ENCODE measurements around the gene SLC43A2. TPM values are rescaled to one million over a fixed set of nuclear protein-coding genes. Genes with fewer than 3 reads are reported as not detected.

The SLC43A2 gene
- total RNA-seq, 1 experiment from 2014 or later, result 12.6 TPM

- intact Hi-C loops (cut with micrococcal nuclease), result no loop called here
- Histone ChIP-seq H3K36me3 (ENCODE audit: control insufficient read depth in 1 of 2, insufficient read depth in 2 of 2, low read length in 2 of 2) (no peaks in the 10 kb centered on the region), H3K9me2 (ENCODE audit: insufficient read depth) (no peaks in the 10 kb centered on the region), H2AFZ (ENCODE audit: low read depth, low read length, poor library complexity, severe bottlenecking) (no peak overlapping the region), H3K4me2 (ENCODE audit: low read length) (no peak overlapping the region), H3K27me3 (ENCODE audit: insufficient read depth, low read length) (no peaks in the 10 kb centered on the region), H3K4me3 (replicated peaks in 1 of 2; ENCODE audit: low read depth in 1 of 2, low read length in 2 of 2) (no peak overlapping the region), H3K79me2 (ENCODE audit: insufficient read depth, low read length) (no peaks in the 10 kb centered on the region), H3K4me1 (ENCODE audit: control insufficient read depth in 1 of 2, insufficient read depth in 2 of 2, low read length in 2 of 2) (peaks cover 14 to 27% of the 10 kb centered on the region in 2 experiments), H3K9me3 (ENCODE audit: control insufficient read depth in 1 of 2, insufficient read depth in 1 of 2, low read depth in 1 of 2, low read length in 2 of 2) (no peaks in the 10 kb centered on the region), H3K27ac (ENCODE audit: low read depth, low read length) (no peak overlapping the region), H3K9ac (ENCODE audit: low read length) (no peak overlapping the region), H4K20me1 (ENCODE audit: insufficient read depth) (no peaks in the 10 kb centered on the region)
- ChIA-PET RAD21 (ENCODE audit: low non-redundant PET in 1 of 2, low total read pairs in 2 of 2, uncharacterized antibody in 2 of 2, unreplicated experiment in 2 of 2) (no interaction called here), CTCF (interaction anchor here (1.7 kb wide), 1 partner anchor 11 kb away, joined by 6 read pairs; no protein-coding TSS in a partner anchor), POLR2A (no interaction called here)
- no peak for ATAC-seq
- BruUV-seq (replicated peaks), result no TSS peak
- 0 out of 6 replicates have a peak, but pooled peaks of 1 of the 3 experiments have one; percentile 10 for TF ChIP-seq CTCF (IDR thresholded peaks at IDR 0.05 in 2 of 3, conservative IDR thresholded peaks at IDR 0.05 in 1 of 3; ENCODE audit: borderline replicate concordance in 1 of 3, insufficient read depth in 1 of 3, low read depth in 2 of 3, low read length in 2 of 3)
- no peak for TF ChIP-seq ATF3 (IDR thresholded peaks at IDR 0.05)
- DNase-seq (ENCODE audit: low read depth, low spot score), result no peak
Observed at GRCh38 chr17:1641065-1641403, 12.4 kb upstream of the SLC43A2 start.

GRCh38 chr17:1640329-1641064, 11.9 kb upstream of the SLC43A2 start:
- no peak overlapping the region for H2AFZ ChIP-seq (ENCODE audit: low read depth, low read length, poor library complexity, severe bottlenecking)
- BruUV-seq (replicated peaks), result no TSS peak
- ATAC-seq (no peak), DNase-seq (ENCODE audit: low read depth, low spot score) (no peak)
- peaks cover 14 to 27% of the 10 kb centered on the region in 2 experiments for H3K4me1 ChIP-seq (ENCODE audit: control insufficient read depth in 1 of 2, insufficient read depth in 2 of 2, low read length in 2 of 2)
- no peaks in the 10 kb centered on the region for H3K79me2 ChIP-seq (ENCODE audit: insufficient read depth, low read length)
- no peaks in the 10 kb centered on the region for H3K27me3 ChIP-seq (ENCODE audit: insufficient read depth, low read length)
- intact Hi-C loops (cut with micrococcal nuclease), result no loop called here
- no peak overlapping the region for H3K4me3 ChIP-seq (replicated peaks in 1 of 2; ENCODE audit: low read depth in 1 of 2, low read length in 2 of 2)
- RAD21 ChIA-PET (ENCODE audit: low non-redundant PET in 1 of 2, low total read pairs in 2 of 2, uncharacterized antibody in 2 of 2, unreplicated experiment in 2 of 2), result no interaction called here
- no peak overlapping the region for H3K4me2 ChIP-seq (ENCODE audit: low read length)
- no peaks in the 10 kb centered on the region for H3K36me3 ChIP-seq (ENCODE audit: control insufficient read depth in 1 of 2, insufficient read depth in 2 of 2, low read length in 2 of 2)
- no peaks in the 10 kb centered on the region for H3K9me3 ChIP-seq (ENCODE audit: control insufficient read depth in 1 of 2, insufficient read depth in 1 of 2, low read depth in 1 of 2, low read length in 2 of 2)
- no peak overlapping the region for H3K27ac ChIP-seq (ENCODE audit: low read depth, low read length)
- POLR2A ChIA-PET, result interaction anchor here (1.4 kb wide), 1 partner anchor 10 kb away, joined by 3 read pairs; no protein-coding TSS in a partner anchor
- H4K20me1 ChIP-seq (ENCODE audit: insufficient read depth), result no peaks in the 10 kb centered on the region
- no peak overlapping the region for H3K9ac ChIP-seq (ENCODE audit: low read length)
- CTCF ChIA-PET, result interaction anchor here (1.7 kb wide), 1 partner anchor 10 kb away, joined by 6 read pairs; no protein-coding TSS in a partner anchor
- no peaks in the 10 kb centered on the region for H3K9me2 ChIP-seq (ENCODE audit: insufficient read depth)
- TF ChIP-seq FOSL1 (IDR thresholded peaks at IDR 0.05; ENCODE audit: low read depth), result no peak
- no peak for TF ChIP-seq EGR1 (IDR thresholded peaks at IDR 0.05; ENCODE audit: low read depth)
- no peak for TF ChIP-seq CTCF (IDR thresholded peaks at IDR 0.05 in 2 of 3, conservative IDR thresholded peaks at IDR 0.05 in 1 of 3; ENCODE audit: borderline replicate concordance in 1 of 3, insufficient read depth in 1 of 3, low read depth in 2 of 3, low read length in 2 of 3)
- TF ChIP-seq YY1 (IDR thresholded peaks at IDR 0.05; ENCODE audit: extremely low read depth, insufficient replicate concordance, low read depth, low read length), result no peak
- TF ChIP-seq SIN3A (IDR thresholded peaks at IDR 0.05; ENCODE audit: low read depth), result no peak
- no peak for TF ChIP-seq REST (IDR thresholded peaks at IDR 0.05; ENCODE audit: low read depth)
- TF ChIP-seq RAD21 (IDR thresholded peaks at IDR 0.05; ENCODE audit: low read depth), result no peak
- no peak for TF ChIP-seq SRF (IDR thresholded peaks at IDR 0.05; ENCODE audit: low read depth)
